ENCODE data around the gene AKAP8L. TPM values are rescaled to one million over a fixed set of nuclear protein-coding genes. Genes with fewer than 3 reads are reported as not detected.

Gene AKAP8L
- total and polyA plus RNA-seq, 10 of the 15 experiments (the other 5 are each of a cell fraction or from before 2014, with no cell fraction given), result 0.66 to 64.3 (median 40.0) TPM

GRCh38 chr19:15464394-15465385 is 45.9 kb upstream of the AKAP8L start, which contains the start of gene RASAL3:
Gene RASAL3, minus strand, starts transcription at chr19:15464544. Its CDS starts 186 bp downstream, at chr19:15464358.
- H3K79me2 ChIP-seq (ENCODE audit: control insufficient read depth, insufficient read depth, low read length), result peaks cover 20% of the 10 kb centered on the region
- peak within 1 kb of the TSS; percentile 92 for H3K4me2 ChIP-seq (ENCODE audit: control insufficient read depth, insufficient read depth)
- peak within 1 kb of the TSS; percentile 79 for H2AFZ ChIP-seq (ENCODE audit: control insufficient read depth, low read depth, low read length)
- CTCF ChIA-PET, result interaction anchor here (0.6 to 1.5 kb wide), 3 partner anchors 52 to 1047 kb away, joined by 3 to 6 read pairs (median 4); no protein-coding TSS in a partner anchor
- DNase-seq (ENCODE audit: low read depth, low spot score), result peak; percentile 51
- peak; percentile 82 for ATAC-seq
- peaks cover 22% of the 10 kb centered on the region for H3K4me1 ChIP-seq (ENCODE audit: control insufficient read depth, insufficient read depth, low read length)
- H3K4me3 ChIP-seq, result peak within 1 kb of the TSS; percentile 93
- SMC1A ChIA-PET (ENCODE audit: uncharacterized antibody, unreplicated experiment), result interaction anchor here (1.3 to 6.0 kb wide), 2 partner anchors 15 to 46 kb away, joined by 4 to 26 read pairs; partner anchors contain the start of genes AKAP8L and PGLYRP2
- RAD21 ChIA-PET (ENCODE audit: unreplicated experiment), result interaction anchor here (0.6 to 2.3 kb wide), 3 partner anchors 32 to 288 kb away, joined by 3 to 10 read pairs (median 5); partner anchors contain the start of gene AKAP8L
- intact Hi-C loops (cut with micrococcal nuclease; ENCODE audit: unreplicated experiment) (loop anchor here (5.0 to 10.0 kb wide), 3 partner anchors 50 to 93 kb away; partner anchors contain the start of genes AKAP8 and AKAP8L), in situ Hi-C loops (cut with MboI) (no loop called here)
- no peak for FAIRE-seq
- H3K9me3 ChIP-seq (replicated peaks; ENCODE audit: control insufficient read depth, insufficient read depth, low read length), result no peaks in the 10 kb centered on the region
- BruUV-seq (replicated peaks), result TSS peak; percentile 94
- H3K27ac ChIP-seq (ENCODE audit: control insufficient read depth, insufficient read depth), result peak within 1 kb of the TSS; percentile 80
- H3K27me3 ChIP-seq (replicated peaks in 1 of 2; ENCODE audit: control insufficient read depth in 2 of 2, insufficient read depth in 2 of 2, low read length in 1 of 2), result no peaks in the 10 kb centered on the region
- H4K20me1 ChIP-seq (ENCODE audit: control insufficient read depth, insufficient read depth), result no peaks in the 10 kb centered on the region; the same call in 1 of the 2 replicates
- 20% methylated on average over 17 of the region's 17 CpGs for WGBS (ENCODE audit: insufficient coverage, insufficient replicate concordance, low lambda C conversion rate, missing lambda C conversion rate)
- H3K36me3 ChIP-seq (ENCODE audit: control insufficient read depth in 2 of 2, insufficient read depth in 2 of 2, low read length in 1 of 2), result peaks cover 7 to 12% of the 10 kb centered on the region in 2 experiments
- H3K9ac ChIP-seq (ENCODE audit: control insufficient read depth, insufficient read depth, low read length), result peak within 1 kb of the TSS; percentile 69
- POLR2A ChIA-PET, result interaction anchor here (0.6 to 1.8 kb wide), 5 partner anchors 15 to 90 kb away, joined by 3 to 10 read pairs (median 3); partner anchors contain the start of genes AKAP8L and WIZ
- no peak for TF ChIP-seq STAT3 (IDR thresholded peaks at IDR 0.05; ENCODE audit: low read depth, low read length)
- TF ChIP-seq MLLT1 (IDR thresholded peaks at IDR 0.05), result no peak
- no peak for TF ChIP-seq STAT1 (conservative IDR thresholded peaks at IDR 0.05)
- no peak for TF ChIP-seq ZBTB4 (CRISPR knock-in tag; IDR thresholded peaks at IDR 0.05)
- peak; percentile 53; the same call in 1 of the 2 replicates for TF ChIP-seq MXI1 (IDR thresholded peaks at IDR 0.05; ENCODE audit: low read depth, low read length)
- TF ChIP-seq CTCF (IDR thresholded peaks at IDR 0.05 in 2 of 3, conservative IDR thresholded peaks at IDR 0.05 in 1 of 3; ENCODE audit: control insufficient read depth in 2 of 3, extremely low read depth in 1 of 3, insufficient read depth in 1 of 3, low read depth in 3 of 3, low read length in 3 of 3), result no peak
- TF ChIP-seq SREBF1 (IDR thresholded peaks at IDR 0.05; ENCODE audit: low read length), result no peak
- TF ChIP-seq CREM (IDR thresholded peaks at IDR 0.05; ENCODE audit: low read depth), result no peak
- TF ChIP-seq ZBTB40 (IDR thresholded peaks at IDR 0.05; ENCODE audit: borderline replicate concordance), result no peak
